ENCODE data around the gene RHBDF2. TPM values are rescaled to one million over a fixed set of nuclear protein-coding genes. Genes with fewer than 3 reads are reported as not detected.
"Not testable (repeated sequence)": the region's sequence is repeated elsewhere in the genome, so short reads cannot be mapped to it uniquely, and the experiment has no call there.

Gene RHBDF2
- polyA plus RNA-seq, 3 donors, result 14.1 to 20.8 (median 19.8) TPM

DNA sequence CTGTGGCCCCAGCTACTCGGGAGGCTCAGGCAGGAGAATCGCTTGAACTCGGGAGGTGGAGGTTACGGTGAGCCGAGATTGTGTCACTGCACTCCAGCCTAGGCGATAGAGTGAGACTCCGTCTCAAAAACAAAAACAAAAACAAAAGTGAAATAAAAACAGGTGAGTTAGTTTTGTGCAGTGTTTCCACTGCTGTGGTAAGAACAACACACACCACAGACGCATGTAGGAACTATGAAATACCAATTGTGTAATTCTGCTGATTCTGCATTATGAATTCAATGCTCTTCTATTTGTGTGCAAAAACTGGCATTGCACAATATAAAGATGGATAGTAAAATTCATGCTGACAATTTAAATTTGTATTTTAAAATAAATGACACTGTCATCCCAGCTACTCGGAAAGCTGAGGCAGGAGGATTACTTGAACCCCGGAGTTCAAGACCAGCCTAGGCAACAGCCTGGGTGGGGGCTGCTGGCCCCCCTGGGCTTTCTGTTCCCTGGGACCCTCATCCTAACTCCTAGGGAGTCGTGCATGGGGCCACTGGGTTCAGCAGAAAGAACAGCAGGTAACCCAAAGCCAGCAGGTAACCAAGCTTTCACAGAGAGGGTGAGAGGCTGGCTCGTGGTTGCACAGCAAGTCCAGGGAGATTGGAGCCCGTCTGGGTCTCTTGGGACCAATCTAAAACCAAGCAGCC lies 10.6 kb upstream of the RHBDF2 start:
- WGBS, 3 donors, result 70 to 79% (median 78%) methylated on average over 13 of the region's 13 CpGs
- H3K27ac ChIP-seq (ENCODE audit: low read depth, low read length), result no peak overlapping the region

DNA sequence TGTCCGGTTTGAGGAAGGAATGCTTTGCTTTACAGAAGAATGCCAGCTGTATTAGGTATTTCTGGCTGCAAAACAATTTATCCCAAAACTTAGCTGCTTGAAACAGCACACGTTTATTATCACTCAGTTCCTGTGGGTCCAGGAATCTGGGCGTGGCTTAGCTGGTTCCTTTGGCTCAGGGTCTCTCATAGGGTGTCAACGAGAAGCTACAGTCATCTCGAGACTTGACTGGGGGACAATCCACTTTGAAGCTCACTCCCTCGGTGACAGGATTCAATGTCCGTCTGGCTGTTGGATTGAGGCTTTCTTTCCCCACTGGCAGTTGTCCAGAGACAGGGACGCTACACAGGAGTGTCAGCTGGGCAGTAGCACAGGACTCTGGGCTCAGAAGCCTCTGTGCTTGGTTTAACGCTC lies 9.6 kb upstream of the RHBDF2 start:
- WGBS, 3 donors, result 24 to 36% (median 32%) methylated on average over 9 of the region's 9 CpGs
- H3K27ac ChIP-seq (ENCODE audit: low read depth, low read length), result no peak overlapping the region

DNA sequence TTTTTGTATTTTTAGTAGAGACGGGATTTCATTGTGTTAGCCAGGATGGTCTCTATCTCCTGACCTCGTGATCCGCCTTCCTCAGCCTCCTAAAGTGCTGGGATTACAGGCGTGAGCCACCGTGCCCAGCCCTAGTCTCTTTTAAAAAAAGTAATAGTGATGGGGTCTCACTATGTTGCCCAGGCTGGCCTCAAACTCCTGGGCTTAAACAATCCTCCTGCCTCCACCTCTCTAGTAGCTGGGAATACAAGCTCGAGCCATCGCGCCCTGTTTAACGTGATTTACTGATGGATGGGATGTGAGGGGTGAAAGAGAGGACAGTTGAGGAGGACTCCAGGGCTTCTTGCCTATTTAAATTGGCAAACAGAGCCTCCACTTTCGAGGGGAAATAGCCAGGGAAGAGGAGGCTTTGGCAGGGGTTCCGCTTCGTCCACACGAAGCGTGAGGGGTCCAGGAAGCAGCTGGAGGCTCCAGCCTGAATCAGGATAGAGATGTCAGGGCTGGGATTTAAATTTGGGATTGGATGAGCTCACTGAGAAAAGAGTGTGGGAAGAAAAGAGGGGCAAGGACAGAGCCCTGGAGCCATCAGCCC lies 7.3 kb upstream of the RHBDF2 start:
- WGBS, 3 donors, result 65 to 68% (median 65%) methylated on average over 14 of the region's 14 CpGs
- not testable (repeated sequence) for H3K27ac ChIP-seq (ENCODE audit: low read depth, low read length)

DNA sequence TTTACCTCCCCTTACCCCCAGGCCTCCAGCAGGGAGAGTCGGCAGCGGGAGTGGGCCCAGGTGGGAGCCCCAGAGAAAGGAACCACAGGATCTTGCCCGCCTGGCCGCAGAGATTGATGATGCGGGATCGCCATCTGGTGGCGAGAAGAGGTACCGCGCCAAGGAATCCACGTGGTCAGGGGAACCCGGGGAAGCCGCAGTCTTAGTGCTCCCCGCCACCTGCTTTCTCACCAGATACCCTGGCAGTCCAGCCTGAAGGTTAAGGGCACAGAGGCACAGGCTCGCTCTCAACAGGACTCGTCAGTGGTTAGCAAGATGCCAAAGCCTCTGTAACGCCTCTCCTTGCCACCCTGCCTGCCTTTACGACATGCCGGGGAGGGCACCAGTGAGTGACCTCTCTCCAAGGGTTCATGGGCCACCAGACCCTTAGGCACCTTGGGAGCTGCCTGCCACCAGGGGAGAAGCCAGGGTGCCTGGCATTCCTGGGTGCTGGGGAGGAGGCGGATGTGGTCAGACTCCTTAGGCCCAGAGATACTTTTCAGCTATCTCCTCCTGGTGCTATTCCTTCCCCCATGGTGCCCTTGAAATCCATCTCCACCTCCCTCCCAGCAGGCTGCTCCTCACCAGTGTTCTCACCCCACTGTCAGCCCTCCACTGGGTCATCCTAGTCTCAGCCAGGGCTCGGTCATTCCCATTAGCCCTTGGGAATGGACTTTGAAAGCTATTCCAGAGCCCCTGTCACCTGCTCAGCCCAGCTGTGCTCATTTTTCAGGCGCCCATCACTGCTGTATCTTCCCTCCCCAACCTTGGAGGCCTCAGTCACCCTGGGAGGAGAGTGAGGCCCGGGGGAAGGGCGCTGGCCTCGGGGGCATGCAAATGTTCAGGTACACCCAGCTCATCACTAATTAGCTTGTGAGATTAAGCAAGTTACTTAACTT lies 5.5 kb upstream of the RHBDF2 start:
- H3K27ac ChIP-seq (ENCODE audit: low read depth, low read length), result no peak overlapping the region
- 20 to 30% (median 30%) methylated on average over 24 of the region's 24 CpGs for WGBS, 3 donors

DNA sequence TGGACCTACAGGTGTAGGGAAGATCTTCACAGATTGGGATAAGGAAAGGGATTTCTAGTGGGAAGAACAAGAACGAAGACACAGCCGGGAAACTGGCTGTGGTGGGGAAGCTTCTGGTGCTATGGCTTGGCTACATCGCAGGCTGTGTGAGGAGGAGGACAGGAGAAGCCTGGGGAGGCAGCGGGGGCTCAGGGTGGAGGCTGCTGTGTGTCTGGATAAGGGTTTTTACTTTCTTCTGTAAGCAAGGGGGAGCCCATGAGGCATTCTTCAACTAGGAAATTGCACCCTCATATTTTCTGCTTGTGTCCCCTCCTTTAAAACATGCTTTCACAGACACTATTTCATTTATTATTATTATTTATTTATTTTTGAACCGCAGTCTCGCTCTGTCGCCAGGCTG lies 2.9 kb upstream of the RHBDF2 start:
- H3K27ac ChIP-seq (ENCODE audit: low read depth, low read length), result no peak overlapping the region
- WGBS, 3 donors, result 41 to 64% (median 58%) methylated on average over 6 to 7 of the region's 7 CpGs

DNA sequence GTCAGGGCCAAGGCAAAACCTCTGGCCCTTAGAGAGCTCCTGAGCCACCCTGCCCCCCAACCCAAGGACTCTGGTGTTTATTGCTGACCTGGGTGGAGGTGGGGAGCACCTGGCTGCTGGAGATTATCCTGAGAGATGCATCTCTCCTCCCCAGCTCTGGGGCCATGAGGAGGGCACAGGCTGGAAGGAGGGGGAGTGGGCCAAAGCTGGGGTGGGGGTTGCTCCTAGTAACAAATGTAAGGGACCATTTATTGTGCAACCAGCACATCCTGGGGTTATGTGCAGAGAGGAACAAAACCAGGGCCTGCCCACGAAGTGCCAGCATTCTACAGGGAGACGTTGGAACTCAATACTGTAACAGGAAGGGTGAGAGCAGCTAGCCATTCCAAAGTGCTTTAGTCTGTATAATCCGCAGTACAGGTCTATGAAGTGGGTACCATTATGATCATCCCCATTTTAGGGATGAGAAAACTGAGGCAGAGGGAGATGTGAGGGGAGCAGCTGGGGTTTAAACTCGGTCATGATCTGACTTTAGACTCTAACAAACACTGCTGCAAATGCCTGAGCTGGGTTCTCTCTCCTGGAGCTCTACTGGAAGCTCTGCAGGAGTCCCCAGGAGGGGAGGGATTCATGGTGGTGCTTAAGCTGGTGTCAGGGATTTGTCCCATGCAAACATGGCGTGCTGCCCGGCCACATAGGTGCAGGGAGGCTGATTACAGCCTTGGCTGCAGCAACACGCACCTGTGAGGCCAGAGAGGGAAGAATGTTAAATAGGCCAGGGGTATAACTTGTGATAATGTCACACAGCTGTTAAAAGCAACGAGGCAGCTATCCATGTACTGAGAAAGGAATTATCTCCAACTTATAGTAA lies 1.4 kb upstream of the RHBDF2 start:
- H3K27ac ChIP-seq (ENCODE audit: low read depth, low read length), result no peak overlapping the region
- WGBS, 3 donors, result 49 to 79% (median 73%) methylated on average over 8 of the region's 8 CpGs

DNA sequence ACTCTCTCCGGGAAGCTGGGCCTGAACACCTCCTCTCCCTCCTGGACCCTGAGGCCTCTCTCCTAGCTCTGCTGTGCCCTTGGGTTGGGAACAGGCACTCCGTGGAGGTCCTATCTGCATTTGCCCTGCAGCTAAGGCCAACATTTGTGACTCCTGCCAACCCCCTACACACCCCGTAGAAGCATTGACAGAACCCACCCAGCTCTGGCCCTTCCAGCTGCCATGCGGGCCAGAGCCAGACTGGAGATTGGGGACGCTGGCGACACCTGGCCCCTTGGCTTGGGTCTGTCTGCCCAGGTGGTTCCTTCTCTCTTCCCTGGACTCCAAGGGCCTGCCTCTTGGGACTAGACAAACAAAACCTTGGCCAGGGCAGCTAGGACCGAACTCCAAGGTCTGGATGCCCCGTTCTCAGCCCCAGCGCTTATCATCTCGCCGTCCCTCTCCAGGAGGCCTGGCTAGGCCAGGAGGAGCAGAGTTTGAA lies 644 bp upstream of the RHBDF2 start:
- no peak overlapping the region for H3K27ac ChIP-seq (ENCODE audit: low read depth, low read length)
- 40 to 77% (median 70%) methylated on average over 11 of the region's 11 CpGs for WGBS, 3 donors

DNA sequence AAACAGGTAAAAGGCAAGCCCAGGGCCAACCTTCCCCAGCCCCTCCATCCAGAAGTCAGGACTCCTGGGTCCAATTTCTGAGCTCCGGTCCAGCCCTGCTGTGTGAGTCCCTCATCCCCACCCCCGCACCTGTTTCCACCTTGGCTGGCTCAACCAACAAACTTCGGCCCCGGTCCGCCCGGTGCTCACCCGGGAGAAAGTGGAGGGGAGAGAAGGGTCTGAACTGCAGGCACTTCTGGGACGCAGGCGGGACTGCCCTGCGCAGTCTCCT lies 541 bp downstream of the RHBDF2 start:
- 3 to 18% (median 16%) methylated on average over 10 of the region's 10 CpGs for WGBS, 3 donors
- H3K27ac ChIP-seq (ENCODE audit: low read depth, low read length), result no peak overlapping the region

DNA sequence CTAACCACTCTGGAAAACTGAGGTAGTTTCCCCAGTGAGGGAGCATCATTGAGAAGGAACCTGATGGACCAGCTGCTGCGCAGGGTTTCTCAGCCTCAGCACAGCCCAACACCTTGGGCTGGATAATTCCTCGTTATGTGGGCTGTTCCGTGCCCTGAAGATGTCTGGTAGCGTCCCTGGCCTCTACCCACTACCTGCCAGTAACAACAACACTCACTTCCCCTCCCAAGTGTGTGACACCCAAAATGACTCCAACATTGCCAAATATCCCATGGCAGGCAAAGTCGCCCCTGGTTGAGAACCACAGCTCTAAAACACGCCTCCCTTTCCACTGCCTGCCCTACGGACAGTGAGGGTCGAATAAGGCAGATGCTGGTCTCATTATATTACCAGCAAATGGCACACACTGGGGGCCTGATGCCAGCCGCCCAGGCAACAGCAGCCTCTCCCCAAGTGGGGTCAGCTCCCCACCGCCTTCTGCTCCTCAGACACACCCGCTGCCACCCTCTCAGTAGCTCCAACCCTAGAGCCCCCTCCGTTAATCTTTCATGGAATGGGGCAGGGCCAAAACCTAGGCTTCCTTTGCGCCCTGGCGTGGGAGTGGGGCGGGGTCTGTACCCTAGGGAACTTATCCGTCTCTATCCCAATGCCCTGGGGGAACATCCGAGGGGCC lies 1.0 kb downstream of the RHBDF2 start:
- H3K27ac ChIP-seq (ENCODE audit: low read depth, low read length), result no peak overlapping the region
- WGBS, 3 donors, result 34 to 54% (median 53%) methylated on average over 17 of the region's 17 CpGs

DNA sequence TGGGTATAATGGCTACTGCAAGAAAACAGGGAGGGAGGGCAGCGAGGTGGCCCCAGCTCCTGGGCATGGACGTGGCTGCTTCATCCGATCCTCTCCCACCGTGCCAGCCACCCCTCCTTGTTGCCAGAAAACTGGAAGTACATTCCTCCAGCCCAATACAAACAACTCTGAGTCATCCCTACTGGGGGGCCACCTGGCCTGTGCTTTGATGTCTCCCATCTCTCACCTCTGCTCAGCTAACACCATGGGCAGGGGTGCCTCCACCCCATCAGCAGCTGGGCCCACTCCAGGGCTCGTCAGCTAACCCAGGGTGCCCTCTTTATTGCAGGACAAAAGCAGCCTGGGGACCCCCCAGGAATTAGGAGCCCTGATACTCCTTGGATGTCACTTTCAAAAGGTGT lies 2.0 kb downstream of the RHBDF2 start:
- WGBS, 3 donors, result 57 to 82% (median 73%) methylated on average over 5 of the region's 5 CpGs

DNA sequence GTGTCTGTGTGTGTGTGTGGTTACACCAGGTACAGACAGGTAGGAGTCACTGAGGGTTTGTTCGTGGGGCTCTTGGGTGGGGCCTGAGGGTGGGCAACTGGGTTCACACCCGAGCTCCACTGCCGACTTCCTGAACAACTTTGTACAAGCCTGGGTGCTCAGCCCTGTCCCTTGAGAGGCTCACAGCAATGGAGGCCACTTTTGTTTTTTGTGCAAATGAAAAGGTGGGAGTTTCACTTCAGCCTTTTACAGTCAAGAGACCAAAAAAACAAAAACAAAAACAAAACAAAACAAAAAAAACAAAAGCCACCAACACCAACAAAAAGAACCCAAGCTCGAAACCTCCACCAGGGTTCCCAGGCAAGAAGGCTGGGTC lies 2.4 kb downstream of the RHBDF2 start:
- no peak overlapping the region for H3K27ac ChIP-seq (ENCODE audit: low read depth, low read length)
- WGBS, 3 donors, result 61 to 63% (median 62%) methylated on average over 4 of the region's 4 CpGs

More for the DNA sequence above, 2.0 kb downstream of the RHBDF2 start:
- no peak overlapping the region for H3K27ac ChIP-seq (ENCODE audit: low read depth, low read length)

DNA sequence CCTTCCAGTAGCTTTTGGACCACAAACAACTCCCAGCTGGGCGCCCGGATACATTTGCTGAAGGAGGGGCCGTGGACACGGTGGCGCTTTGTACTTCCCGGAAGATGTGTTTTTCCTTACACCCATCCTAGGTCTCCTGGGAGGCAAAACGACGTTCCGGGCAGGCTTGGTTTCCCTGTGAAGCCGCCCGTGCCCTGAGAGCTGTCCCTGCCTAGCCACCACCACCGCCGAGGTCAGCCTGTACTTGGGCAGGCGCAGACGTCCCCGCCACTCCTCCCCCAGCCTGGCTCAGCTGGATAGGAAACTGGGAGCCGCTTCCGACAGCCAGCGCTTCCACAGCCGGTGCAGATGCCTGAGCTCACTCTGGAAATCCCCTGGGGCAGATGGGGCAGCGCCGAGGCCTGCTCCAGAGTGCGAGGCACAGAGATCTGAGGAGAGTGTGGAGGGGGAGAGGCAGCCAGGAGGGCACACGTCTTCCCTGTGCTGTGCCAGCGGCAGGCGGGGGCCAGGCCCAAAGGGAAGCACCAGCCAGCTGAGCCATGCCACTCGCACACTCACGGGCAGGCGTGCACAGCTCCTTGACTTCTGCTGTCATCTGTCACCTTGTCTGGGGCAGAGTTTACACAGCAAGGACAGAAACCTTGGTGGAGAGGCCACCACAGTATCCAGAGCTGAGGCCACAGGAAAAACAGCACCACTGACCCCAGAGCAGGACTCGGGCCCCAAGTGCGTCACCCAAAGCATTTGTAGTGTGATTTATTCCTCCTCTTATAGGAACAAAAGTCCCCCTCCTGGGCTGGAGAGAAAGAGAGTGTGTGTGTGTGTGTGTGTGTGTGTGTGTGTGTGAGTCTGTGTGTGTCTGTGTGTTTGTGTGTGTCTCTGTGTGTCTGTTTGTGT lies 3.0 kb downstream of the RHBDF2 start:
- 13 to 41% (median 32%) methylated on average over 31 of the region's 31 CpGs for WGBS, 3 donors
- no peak overlapping the region for H3K27ac ChIP-seq (ENCODE audit: low read depth, low read length)

DNA sequence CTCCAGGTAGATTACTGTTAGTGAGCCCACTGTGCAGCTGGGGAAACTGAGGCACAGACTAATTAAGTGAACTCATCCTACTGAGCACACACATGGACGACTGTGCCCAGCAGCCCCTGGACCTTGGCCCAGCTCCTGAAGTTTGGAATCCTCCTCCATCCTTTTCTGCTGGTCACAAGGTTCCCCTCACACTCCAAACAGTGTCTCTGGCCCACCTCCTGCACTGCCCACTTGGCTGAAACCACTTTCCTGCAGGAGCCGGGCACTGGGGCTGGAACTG lies 3.6 kb downstream of the RHBDF2 start:
- WGBS, 3 donors, result 25 to 68% (median 42%) methylated on average over 2 of the region's 2 CpGs
- no peak overlapping the region for H3K27ac ChIP-seq (ENCODE audit: low read depth, low read length)

DNA sequence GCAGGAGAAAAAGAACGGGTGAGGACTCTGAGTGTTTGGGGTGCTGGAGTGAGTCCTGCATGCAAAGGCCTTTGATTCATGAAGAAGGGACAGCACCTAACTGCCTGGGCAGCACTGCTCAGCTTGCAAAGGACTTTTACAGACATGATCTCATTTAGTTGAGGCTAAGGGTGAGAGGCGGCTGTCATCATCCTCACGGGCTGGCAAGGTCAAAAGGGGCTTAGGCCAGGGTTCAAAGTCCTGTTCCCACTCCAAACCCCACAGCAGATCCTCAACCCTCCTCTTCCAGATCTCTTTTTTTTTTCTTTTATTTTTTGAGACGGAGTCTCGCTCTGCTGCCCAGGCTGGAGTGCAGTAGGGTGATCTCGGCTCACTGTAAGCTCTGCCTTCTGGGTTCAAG lies 4.8 kb downstream of the RHBDF2 start:
- 85 to 94% (median 91%) methylated on average over 6 of the region's 6 CpGs for WGBS, 3 donors
- no peak overlapping the region for H3K27ac ChIP-seq (ENCODE audit: low read depth, low read length)

DNA sequence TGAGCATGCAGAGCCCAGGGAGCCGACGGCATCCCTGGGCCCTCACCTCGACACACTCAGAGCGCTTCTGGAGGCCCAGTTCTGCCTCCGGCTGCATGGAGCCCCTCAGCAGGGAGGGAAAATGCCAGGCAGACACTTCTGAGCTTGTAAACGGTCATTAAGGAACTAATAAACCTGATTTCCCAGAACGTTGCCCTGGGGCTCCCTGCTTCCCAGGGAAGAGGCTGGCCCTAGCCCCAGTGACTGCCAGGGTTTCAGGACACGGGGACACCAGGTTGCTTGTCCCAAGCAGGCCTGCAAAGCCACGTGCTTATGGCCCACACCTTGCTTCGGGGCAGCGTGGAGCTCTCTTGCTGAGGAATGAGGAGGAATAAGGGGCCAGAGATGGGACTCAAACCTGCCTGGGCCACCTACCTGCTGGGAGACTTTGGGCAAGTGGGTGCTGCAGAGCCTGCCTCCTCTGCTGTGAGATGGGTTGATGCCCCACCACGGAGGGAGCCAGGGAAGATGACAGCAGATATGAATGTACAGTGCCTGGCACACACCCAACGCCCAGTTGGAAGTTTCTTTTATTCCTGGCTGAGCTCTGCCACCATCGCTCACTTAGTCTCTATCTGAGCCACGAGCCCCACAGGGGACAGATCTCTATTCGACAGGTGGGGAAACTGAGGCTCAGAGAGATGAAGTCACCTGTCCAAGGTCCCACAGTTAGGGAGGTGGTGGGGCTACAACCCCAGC lies 5.4 kb downstream of the RHBDF2 start:
- WGBS, 3 donors, result 83 to 89% (median 88%) methylated on average over 16 of the region's 16 CpGs
- H3K27ac ChIP-seq (ENCODE audit: low read depth, low read length), result no peak overlapping the region

DNA sequence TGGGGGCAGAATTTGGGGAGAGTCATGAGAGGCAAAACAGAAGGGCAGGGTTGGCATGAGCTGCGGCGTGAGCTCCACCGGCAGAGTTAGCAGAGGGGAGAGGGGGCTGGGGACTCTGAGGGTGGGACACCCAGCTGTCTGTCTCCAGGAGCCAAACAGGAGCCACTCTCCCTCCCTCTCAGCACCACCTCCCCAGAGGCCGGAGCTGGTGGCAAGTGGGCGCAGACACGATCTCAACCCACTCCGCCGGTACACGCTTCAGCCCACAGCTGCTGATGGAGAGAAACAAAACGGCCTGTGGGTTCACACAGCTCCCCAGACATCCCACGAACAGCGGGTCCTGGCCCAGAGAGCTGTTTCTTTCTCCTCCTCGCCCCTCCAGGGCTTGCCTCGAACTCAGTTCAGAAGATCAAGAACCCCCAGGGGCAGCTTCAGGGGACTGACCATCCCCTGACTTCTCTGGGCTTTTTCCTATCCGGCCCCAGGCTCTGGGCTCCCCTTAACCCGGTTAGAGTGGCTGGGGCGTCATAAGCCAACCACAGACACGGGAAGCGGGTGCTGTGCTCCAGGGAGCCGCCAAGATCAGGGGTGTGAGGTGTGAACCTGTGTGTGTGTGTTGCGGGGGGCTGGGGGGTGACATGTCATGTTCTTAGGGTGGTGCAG lies 7.6 kb downstream of the RHBDF2 start:
- WGBS, 3 donors, result 52 to 74% (median 62%) methylated on average over 15 to 21 of the region's 21 CpGs

More for the DNA sequence above, 7.6 kb downstream of the RHBDF2 start:
- peak overlapping the region; percentile 5 for H3K27ac ChIP-seq (ENCODE audit: low read depth, low read length)
